Astrocyte of the cerebellum (primary cell): ENCODE results near the gene SAP30BP.

Experiments
- DNase-seq: peaks from one replicate; pipeline ENCODE4 v3.0.0-alpha.2; 2011; ENCODE audit warnings: low read depth
- H3K4me3 ChIP-seq: 2 replicates; pipeline ENCODE4 v1.5.1; 2011; ENCODE audit warnings: mild to moderate bottlenecking, low read depth, low read length, moderate library complexity
- CTCF ChIP-seq: IDR thresholded peaks from 2 replicates; pipeline ENCODE4 v1.5.1; 2012; ENCODE audit warnings: low read length, low read depth, moderate library complexity, mild to moderate bottlenecking; ENCODE audit errors: missing control alignments
- in situ Hi-C: cut with HindIII; loops from 2 replicates; pipeline ENCODE4 v1.10.0; 2017; ENCODE audit warnings: low sequenced_read_pairs

SAP30BP gene

GRCh38 chr17:75668489-75668888 lies 1.4 kb downstream of the SAP30BP start:
- in situ Hi-C loops: no loop called here
- no peak for TF ChIP-seq CTCF
- H3K4me3 ChIP-seq: peak overlapping the region; percentile 75
- no peak for DNase-seq

- no peak for DNase-seq
- TF ChIP-seq CTCF: no peak
- in situ Hi-C loops: no loop called here
- no peak overlapping the region for H3K4me3 ChIP-seq
These were observed 3.7 kb downstream of the SAP30BP start for GRCh38 chr17:75670868-75671267.

GRCh38 chr17:75672011-75672410 lies 4.9 kb downstream of the SAP30BP start:
- no peak for TF ChIP-seq CTCF
- in situ Hi-C loops: no loop called here
- no peak overlapping the region for H3K4me3 ChIP-seq
- no peak for DNase-seq

- H3K4me3 ChIP-seq: no peak overlapping the region
- TF ChIP-seq CTCF: no peak
- in situ Hi-C loops: no loop called here
- no peak for DNase-seq
These were observed 6.3 kb downstream of the SAP30BP start for GRCh38 chr17:75673487-75673886.

GRCh38 chr17:75676461-75676860 lies 9.3 kb downstream of the SAP30BP start:
- H3K4me3 ChIP-seq: no peak overlapping the region
- TF ChIP-seq CTCF: no peak
- in situ Hi-C loops: no loop called here
- no peak for DNase-seq

GRCh38 chr17:75679706-75680211 lies 12.6 kb downstream of the SAP30BP start:
- no peak overlapping the region for H3K4me3 ChIP-seq
- TF ChIP-seq CTCF: peak; percentile 36
- in situ Hi-C loops: no loop called here
- no peak for DNase-seq

- no peak overlapping the region for H3K4me3 ChIP-seq
- in situ Hi-C loops: no loop called here
- no peak for DNase-seq
- no peak for TF ChIP-seq CTCF
These were observed 13.3 kb downstream of the SAP30BP start for GRCh38 chr17:75680431-75680830.
